GM10248 (cell line): ENCODE data around the gene ADIRF.

ENCODE experiments used
- CTCF ChIA-PET: fragments of 300-600 bp; sonication (Branson Sonifier 250); formaldehyde crosslinking; extraction: SDS; loops from one replicate; lab custom pipeline; 2021; ENCODE audit warnings: antibody characterized with exemption; lab: Yijun Ruan, JAX
- POLR2A ChIA-PET: fragments of 350-650 bp; sonication (Branson Sonifier 250); formaldehyde crosslinking; extraction: SDS; loops from one replicate; lab custom pipeline; 2020; ENCODE audit warnings: antibody characterized with exemption; lab: Yijun Ruan, JAX
- DNase-seq: peaks from one replicate; pipeline ENCODE4 v3.0.0; 2012; ENCODE audit errors: extremely low spot score
- TF ChIP-seq, protein P1 (sequence below): IDR thresholded peaks from 2 replicates; pipeline ENCODE4 v1.5.1; 2012; ENCODE audit warnings: mild to moderate bottlenecking, low read depth; ENCODE audit errors: extremely low read depth, missing control alignments, control extremely low read depth

The ADIRF gene

DNA sequence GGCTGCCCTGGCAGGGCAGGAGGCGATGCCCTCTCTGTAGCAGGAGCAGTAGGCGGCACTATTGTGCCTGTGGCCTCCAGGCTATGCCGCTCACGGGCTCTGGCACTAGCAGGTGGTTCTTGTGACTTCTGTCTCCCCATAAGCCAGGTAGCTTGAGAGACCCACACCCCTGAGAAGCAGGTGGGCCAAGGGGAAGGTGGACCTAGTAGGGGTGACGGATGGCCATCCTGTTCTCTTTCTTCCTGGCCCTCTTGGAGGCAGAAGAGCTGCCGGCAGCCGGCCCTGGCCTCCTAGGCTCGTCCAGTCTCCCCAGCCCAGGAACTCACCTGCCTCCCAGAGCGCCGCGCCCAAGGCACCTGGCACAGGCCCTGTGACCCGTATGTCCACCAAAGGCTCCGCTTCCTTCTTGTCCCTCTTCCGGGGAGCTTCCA is 26.3 kb upstream of the ADIRF start:
- TF ChIP-seq, protein P1, sequence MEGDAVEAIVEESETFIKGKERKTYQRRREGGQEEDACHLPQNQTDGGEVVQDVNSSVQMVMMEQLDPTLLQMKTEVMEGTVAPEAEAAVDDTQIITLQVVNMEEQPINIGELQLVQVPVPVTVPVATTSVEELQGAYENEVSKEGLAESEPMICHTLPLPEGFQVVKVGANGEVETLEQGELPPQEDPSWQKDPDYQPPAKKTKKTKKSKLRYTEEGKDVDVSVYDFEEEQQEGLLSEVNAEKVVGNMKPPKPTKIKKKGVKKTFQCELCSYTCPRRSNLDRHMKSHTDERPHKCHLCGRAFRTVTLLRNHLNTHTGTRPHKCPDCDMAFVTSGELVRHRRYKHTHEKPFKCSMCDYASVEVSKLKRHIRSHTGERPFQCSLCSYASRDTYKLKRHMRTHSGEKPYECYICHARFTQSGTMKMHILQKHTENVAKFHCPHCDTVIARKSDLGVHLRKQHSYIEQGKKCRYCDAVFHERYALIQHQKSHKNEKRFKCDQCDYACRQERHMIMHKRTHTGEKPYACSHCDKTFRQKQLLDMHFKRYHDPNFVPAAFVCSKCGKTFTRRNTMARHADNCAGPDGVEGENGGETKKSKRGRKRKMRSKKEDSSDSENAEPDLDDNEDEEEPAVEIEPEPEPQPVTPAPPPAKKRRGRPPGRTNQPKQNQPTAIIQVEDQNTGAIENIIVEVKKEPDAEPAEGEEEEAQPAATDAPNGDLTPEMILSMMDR, result no peak
- no peak for DNase-seq
- ChIA-PET POLR2A (no interaction called here), CTCF (interaction anchor here (1.5 to 12.8 kb wide), 4 partner anchors 10 to 253 kb away, joined by 3 to 238 read pairs (median 4); partner anchors contain the start of genes ADIRF, MMRN2 and SNCG)

DNA sequence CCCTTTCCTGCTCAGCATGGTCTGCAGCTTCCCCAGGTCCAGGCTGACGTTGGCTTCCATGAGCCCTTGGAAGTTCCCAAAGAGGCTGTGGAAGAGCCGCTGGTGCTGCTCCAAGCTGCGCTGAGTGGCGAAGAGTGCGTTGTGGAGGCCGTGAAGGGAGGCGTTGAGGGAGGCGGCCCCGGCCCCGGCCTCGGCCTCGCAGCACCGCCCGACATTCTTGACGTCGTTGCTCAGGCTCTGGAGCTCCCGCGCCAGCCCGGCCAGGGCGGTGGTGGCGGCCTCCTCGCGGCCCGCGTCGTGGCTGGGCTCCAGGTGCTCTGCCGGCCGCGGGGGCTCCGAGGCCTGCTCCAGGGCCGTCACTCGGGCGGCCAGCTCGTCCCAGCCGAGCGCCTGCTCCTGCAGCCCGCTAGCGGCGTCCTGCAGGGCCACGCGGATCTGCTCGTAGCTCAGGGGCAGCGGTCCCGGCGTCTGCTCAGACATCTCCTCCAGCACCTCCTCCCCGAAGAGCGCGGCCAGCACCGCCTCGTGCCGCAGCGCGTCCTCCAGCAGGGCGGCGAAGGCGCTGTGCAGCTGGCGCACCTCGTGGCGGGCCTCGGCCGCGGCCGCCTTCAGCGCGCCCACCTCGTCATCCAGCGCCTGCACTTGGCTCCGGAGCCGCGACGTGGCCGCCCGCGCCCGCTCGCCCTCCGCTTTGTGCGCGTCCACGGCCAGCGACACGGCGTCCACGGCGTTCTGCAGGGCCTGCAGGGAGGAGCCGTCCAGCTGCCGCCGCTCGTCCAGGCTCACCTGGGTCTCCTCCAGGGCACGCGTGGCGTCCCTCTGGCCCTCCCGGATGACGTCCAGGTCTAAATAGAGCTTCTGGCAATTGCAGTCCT is 25.6 kb upstream of the ADIRF start:
- no peak for DNase-seq
- ChIA-PET POLR2A (interaction anchor here (0.6 kb wide), 1 partner anchor 108 kb away, joined by 3 read pairs; no protein-coding TSS in a partner anchor), CTCF (interaction anchor here (1.0 to 12.8 kb wide), 6 partner anchors 8 to 254 kb away, joined by 3 to 238 read pairs (median 4); partner anchors contain the start of genes ADIRF, MMRN2 and SNCG)
- TF ChIP-seq, protein P1, result no peak

DNA sequence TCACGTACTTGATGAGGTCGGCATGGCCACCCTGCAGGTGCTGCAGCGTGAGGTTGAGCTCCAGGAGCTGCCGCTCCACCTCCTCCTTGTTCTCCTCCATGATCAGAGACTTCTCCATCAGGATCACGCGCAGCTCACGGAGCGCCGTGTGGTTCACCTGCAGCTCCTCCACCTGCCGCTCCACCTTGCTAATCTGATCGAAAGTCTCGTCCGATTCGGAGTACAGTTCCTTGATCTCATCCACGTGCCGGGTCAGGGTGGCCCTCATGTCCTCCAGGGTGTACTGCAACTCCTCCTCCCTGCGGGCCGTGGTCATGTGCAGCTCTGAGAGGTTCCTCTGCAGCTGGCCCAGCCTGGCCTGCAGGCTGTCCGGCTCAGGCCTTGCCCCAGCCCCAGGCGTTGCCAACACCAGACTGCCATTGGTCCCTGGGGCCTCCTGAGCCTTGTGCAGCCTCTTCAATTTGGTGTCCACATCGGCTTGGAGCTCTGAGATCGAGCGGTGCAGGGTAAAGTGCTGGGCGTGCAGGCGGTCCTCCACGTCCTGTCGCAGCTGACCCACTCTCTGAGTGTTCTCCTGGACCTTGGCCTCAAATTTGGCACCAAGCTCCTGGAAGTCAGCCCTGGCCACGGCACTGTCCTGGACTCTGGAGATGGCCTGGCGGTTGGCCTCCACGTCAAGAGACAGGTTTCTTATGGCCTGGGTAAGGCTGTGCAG is 24.8 kb upstream of the ADIRF start:
- TF ChIP-seq, protein P1, result no peak
- DNase-seq, result no peak
- ChIA-PET POLR2A (interaction anchor here (0.6 kb wide), 1 partner anchor 109 kb away, joined by 3 read pairs; no protein-coding TSS in a partner anchor), CTCF (interaction anchor here (1.0 to 12.8 kb wide), 4 partner anchors 9 to 233 kb away, joined by 3 to 238 read pairs (median 4); partner anchors contain the start of genes ADIRF, MMRN2 and SNCG)

DNA sequence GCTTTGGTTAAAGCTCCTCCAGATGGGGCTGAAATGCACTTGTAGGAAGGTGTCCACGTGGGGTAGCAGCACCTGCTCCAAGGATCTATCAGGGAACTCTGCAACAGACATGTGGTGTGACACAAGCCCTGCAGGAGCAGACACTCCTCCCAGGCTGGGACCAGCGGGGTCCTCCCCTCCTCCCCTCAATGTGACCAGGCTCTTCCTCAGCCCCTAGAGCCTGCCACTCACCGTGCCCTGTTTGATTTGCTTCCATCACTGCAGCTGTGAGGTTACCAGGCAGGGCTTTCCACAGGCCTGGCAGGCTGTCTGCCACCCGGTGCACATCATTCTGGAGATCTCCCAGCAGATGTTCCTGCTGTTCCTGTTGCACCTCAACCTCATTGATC is 24.3 kb upstream of the ADIRF start:
- DNase-seq, result no peak
- ChIA-PET CTCF (interaction anchor here (1.0 to 12.8 kb wide), 3 partner anchors 9 to 234 kb away, joined by 3 to 238 read pairs (median 3); partner anchors contain the start of genes ADIRF, MMRN2 and SNCG), POLR2A (no interaction called here)
- TF ChIP-seq, protein P1, result no peak

DNA sequence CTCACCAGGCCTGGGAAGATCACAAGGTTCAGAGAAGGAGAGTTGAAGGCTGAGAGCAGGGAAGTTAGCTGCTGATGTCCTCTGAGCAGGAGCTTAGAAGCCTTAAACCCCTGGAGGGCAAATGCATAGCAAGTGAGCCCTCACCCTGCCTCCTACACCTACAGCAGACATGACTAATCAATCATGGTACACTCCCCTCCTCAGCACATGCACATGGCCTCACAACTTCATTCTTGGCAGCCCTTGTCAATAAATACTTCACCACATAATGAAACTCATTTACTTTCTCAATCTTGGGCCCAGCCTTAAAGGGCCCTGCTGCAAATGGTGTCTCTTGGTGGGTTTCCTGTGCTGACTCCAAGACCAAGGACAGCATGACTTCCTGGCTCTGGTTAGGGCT is 23.8 kb upstream of the ADIRF start:
- TF ChIP-seq, protein P1, result no peak
- ChIA-PET CTCF (interaction anchor here (12.8 kb wide), 1 partner anchor 19 kb away, joined by 238 read pairs; the partner anchor contains the start of genes ADIRF, MMRN2 and SNCG), POLR2A (no interaction called here)
- no peak for DNase-seq

DNA sequence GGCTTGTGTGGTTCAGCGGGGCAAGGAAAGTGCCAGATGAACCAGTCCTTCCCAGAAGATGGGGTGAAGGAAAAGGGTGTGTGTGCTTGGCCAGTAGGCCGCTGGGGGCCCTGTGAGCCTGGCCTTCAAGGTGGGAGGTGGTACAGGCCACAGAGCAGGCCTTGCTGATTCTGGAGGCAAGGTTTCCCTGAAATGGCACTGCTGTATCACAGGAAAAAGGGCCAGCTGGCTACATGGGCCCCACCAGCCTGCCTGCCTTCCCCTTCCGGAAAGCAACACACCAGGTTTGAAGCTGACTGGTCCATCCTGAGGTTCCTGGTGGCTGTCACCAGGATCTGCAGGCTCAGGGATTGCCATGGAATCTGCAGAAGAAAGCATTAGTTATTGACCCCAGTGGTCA is 23.4 kb upstream of the ADIRF start:
- DNase-seq, result no peak
- ChIA-PET POLR2A (no interaction called here), CTCF (interaction anchor here (1.3 to 12.8 kb wide), 2 partner anchors 10 to 19 kb away, joined by 3 to 238 read pairs; partner anchors contain the start of genes ADIRF, MMRN2 and SNCG)
- TF ChIP-seq, protein P1, result no peak
